Spinal cord (tissue), 10 donors: Measurements from ENCODE around the gene SLC43A1. TPM values are rescaled to one million over a fixed set of nuclear protein-coding genes. Genes with fewer than 3 reads are reported as not detected.

Experiments
- DNase-seq, 6 donors: peaks; one replicate each; pipeline versions ENCODE4 v3.0.0 to v3.0.0-alpha.2; 2013 to 2015; ENCODE audit warnings: low spot score in 6 of 6, low read depth in 4 of 6
- H3K27ac ChIP-seq: one replicate; pipeline ENCODE4 v1.5.1; 2013; ENCODE audit warnings: low read depth, low read length, control low read depth
- H3K27me3 ChIP-seq: one replicate; pipeline ENCODE4 v1.6.1; 2013; ENCODE audit warnings: low read length; ENCODE audit not compliant: control insufficient read depth, insufficient read depth
- H3K36me3 ChIP-seq: one replicate; pipeline ENCODE4 v1.6.1; 2013; ENCODE audit warnings: low read length; ENCODE audit not compliant: control insufficient read depth, insufficient read depth
- H3K4me1 ChIP-seq: one replicate; pipeline ENCODE4 v1.6.1; 2013; ENCODE audit warnings: low read length; ENCODE audit not compliant: control insufficient read depth, insufficient read depth
- H3K4me3 ChIP-seq: one replicate; pipeline ENCODE4 v1.5.1; 2013; ENCODE audit warnings: low read depth, low read length, control low read depth
- H3K9me3 ChIP-seq: one replicate; pipeline ENCODE4 v1.6.1; 2013; ENCODE audit warnings: low read length; ENCODE audit not compliant: control insufficient read depth, insufficient read depth
- WGBS: methylation state at CpG from one replicate; pipeline ENCODE4 v1.1.5; 2013; ENCODE audit warnings: missing lambda C conversion rate; ENCODE audit not compliant: insufficient coverage; 5-methylcytosine and 5-hydroxymethylcytosine counted together
- long read RNA-seq, 4 donors: transcript quantifications; one replicate each; lab custom pipeline, GENCODE V29; 2026
- polyA plus RNA-seq, 2 donors: library from polyadenylated mRNA; unstranded; fragments of 120-200 nt; gene quantifications; one replicate each; pipeline ENCODE4 v1.2.1, GENCODE V29; 2013; ENCODE audit not compliant: insufficient read length in 2 of 2
- total RNA-seq, 2 donors: library from RNA; depleted of rRNA in 1 of 2; stranded (reverse); fragments of 120-200 nt in 1 of 2; fragments of >200 nt in 1 of 2; gene quantifications; one replicate each; pipeline versions ENCODE4 v1.2.3 to v1.2.4, GENCODE V29; 2013 to 2014
- donor health status: healthy.

The SLC43A1 gene
- total RNA-seq = 10 to 100 TPM in 1 of 2 donors, 1 to 10 TPM in 1; 5.3 to 10.4 TPM
- polyA plus RNA-seq = 1 to 10 TPM; 4.0 to 6.1 TPM
- long read RNA-seq, donor 1 = 0 reads
- long read RNA-seq, donor 2, partial matches to known transcripts = 0 of 1 reads
- long read RNA-seq, donor 2, other reads (novel, unspliced or antisense) = 0 of 1 reads
- long read RNA-seq, donor 3 = 0 reads
- long read RNA-seq, donor 4, partial matches to known transcripts = 0 of 2 reads
- long read RNA-seq, donor 4, other reads (novel, unspliced or antisense) = 0 of 2 reads

- H3K27me3 ChIP-seq = peaks cover 31% of the 10 kb centered on the region
- H3K9me3 ChIP-seq = no peaks in the 10 kb centered on the region
- under 1% methylated on average over 65 of the region's 66 CpGs for WGBS
- no peaks in the 10 kb centered on the region for H3K36me3 ChIP-seq
- H3K4me1 ChIP-seq = peaks cover 23% of the 10 kb centered on the region
- DNase-seq = peak in 2 of 6 donors; percentile 25 to 51
- H3K4me3 ChIP-seq = peak within 1 kb of the TSS; percentile 56
- no peak within 1 kb of the TSS for H3K27ac ChIP-seq
These were observed at the start of gene SLC43A1 for GRCh38 chr11:57515332-57516060. TSS of gene SLC43A1 (minus strand) at chr11:57515702. CDS start at chr11:57514111, 1,591 bp downstream.

DNA sequence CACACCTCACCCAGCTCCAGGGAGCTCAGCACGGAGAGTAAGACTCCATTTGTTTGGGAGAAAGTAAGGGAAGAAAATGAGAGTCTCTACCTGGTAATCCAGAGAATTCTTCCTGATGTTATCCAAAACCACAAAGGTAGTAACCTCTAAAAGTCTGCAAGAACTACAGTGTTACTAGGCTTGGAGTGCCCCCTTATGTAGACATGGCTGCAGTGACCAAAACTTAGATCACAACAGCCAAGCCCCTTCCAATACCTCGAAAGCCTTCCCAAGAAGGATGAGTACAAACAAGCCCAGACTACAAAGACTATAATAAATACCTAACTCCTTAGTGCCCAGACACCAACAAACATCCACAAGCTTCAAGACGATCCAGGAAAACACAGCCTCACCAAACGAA, 47.1 kb upstream of the SLC43A1 start:
- H3K9me3 ChIP-seq = no peaks in the 10 kb centered on the region
- no peak for DNase-seq
- H3K27ac ChIP-seq = no peak overlapping the region
- WGBS = no CpG with 5 or more reads among the region's 4 CpGs
- no peaks in the 10 kb centered on the region for H3K27me3 ChIP-seq
- peaks cover 24% of the 10 kb centered on the region for H3K36me3 ChIP-seq
- H3K4me1 ChIP-seq = peaks cover 13% of the 10 kb centered on the region
- H3K4me3 ChIP-seq = no peak overlapping the region

- WGBS = 74% methylated on average over 3 of the region's 4 CpGs
- Histone ChIP-seq H3K4me1 (no peaks in the 10 kb centered on the region), H3K9me3 (no peaks in the 10 kb centered on the region), H3K36me3 (peaks cover 44% of the 10 kb centered on the region), H3K27me3 (no peaks in the 10 kb centered on the region), H3K27ac (no peak overlapping the region), H3K4me3 (no peak overlapping the region)
- DNase-seq = no peak
These were observed 44.6 kb upstream of the SLC43A1 start for GRCh38 chr11:57560146-57560545.

- Histone ChIP-seq H3K36me3 (peaks cover 77% of the 10 kb centered on the region), H3K9me3 (no peaks in the 10 kb centered on the region), H3K27ac (no peak overlapping the region), H3K4me3 (no peak overlapping the region), H3K4me1 (no peaks in the 10 kb centered on the region), H3K27me3 (no peaks in the 10 kb centered on the region)
- 92% methylated on average over 8 of the region's 8 CpGs for WGBS
- DNase-seq = no peak
These were observed 40.5 kb upstream of the SLC43A1 start for GRCh38 chr11:57556041-57556440.

DNA sequence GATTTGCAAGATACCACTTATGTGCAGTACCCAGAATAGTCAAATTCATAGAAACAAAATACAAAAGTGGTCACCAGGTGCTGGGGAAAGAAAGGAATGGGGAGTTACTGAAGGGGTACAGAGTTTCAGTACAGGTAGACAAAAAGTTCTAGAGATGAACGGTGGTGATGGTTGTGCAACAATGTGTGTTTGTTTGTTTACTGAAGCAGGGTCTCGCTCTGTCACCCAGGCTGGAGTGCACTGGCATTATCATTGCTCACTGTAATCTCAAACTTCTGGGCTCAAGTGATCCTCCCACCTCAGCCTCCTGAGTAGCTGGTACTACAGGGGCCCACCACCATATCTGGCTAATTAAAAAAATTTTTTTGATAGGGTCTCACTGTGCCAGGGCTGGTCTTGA, 39.9 kb upstream of the SLC43A1 start:
- 100% methylated on average over 1 of the region's 2 CpGs for WGBS
- no peak overlapping the region for H3K4me3 ChIP-seq
- no peaks in the 10 kb centered on the region for H3K9me3 ChIP-seq
- H3K27ac ChIP-seq = no peak overlapping the region
- no peaks in the 10 kb centered on the region for H3K4me1 ChIP-seq
- peaks cover 80% of the 10 kb centered on the region for H3K36me3 ChIP-seq
- no peaks in the 10 kb centered on the region for H3K27me3 ChIP-seq
- no peak for DNase-seq

DNA sequence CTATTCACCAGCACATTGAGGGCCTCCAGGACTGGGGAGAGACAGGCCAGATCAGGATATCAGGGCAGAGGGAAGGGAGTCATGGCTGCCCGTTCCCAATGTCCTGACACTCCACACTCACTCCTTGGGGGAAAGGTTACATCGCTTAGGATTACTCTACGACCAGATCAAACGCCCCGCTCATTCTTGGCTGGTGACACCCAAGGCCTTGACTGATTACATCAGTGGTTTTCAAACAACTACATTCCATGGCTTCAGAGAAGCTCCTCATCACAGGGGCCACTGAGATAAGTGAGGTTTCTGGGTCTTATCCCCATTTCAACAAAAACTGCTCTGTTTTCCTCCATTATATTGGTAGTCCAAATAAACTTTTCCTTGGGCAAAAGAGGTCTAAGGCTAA, 37.0 kb upstream of the SLC43A1 start:
- no peak overlapping the region for H3K27ac ChIP-seq
- no peak for DNase-seq
- H3K9me3 ChIP-seq = no peaks in the 10 kb centered on the region
- H3K36me3 ChIP-seq = peaks cover 78% of the 10 kb centered on the region
- WGBS = 93% methylated on average over 4 of the region's 5 CpGs
- no peaks in the 10 kb centered on the region for H3K4me1 ChIP-seq
- no peak overlapping the region for H3K4me3 ChIP-seq
- no peaks in the 10 kb centered on the region for H3K27me3 ChIP-seq

DNA sequence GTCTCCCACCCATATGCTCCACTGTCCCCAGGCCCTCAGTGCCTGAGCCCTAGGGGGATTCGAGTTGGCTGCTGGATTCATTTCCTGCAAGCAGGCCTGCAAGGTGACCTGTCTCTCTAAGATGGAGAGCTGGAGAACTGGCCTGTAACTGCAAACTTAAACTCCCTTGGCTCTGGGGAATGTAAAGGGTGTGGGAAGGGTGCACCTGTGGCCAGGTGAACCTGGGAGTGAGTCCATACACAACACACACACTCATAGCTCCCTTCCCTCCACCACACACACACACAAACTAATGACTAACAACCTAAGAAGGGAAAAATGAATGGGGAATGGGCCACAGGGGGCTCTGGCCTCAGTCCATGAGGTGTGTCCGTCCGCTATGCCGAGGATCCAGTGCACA, 36.4 kb upstream of the SLC43A1 start:
- WGBS = 98% methylated on average over 4 of the region's 4 CpGs
- no peaks in the 10 kb centered on the region for H3K9me3 ChIP-seq
- DNase-seq = no peak
- no peaks in the 10 kb centered on the region for H3K27me3 ChIP-seq
- H3K4me3 ChIP-seq = no peak overlapping the region
- peaks cover 78% of the 10 kb centered on the region for H3K36me3 ChIP-seq
- no peak overlapping the region for H3K27ac ChIP-seq
- H3K4me1 ChIP-seq = no peaks in the 10 kb centered on the region

DNA sequence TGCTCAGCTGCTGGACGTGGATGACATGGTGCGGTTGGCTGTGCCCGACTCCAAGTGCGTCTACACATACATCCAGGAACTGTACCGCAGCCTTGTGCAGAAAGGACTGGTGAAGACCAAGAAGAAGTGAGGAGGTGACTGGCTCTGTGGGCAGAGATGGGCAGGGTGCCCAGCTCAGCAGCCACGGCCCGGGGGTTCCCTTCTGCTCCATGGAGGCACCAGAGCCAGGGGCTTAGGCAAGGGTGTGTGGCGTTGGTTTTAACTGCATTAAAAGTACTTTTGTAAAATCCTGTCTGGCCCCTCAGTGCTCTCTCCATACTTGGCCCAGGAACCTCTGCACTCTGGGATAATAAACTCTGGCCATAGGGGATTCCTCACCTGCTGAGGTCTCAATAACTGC, 34.5 kb upstream of the SLC43A1 start:
- Histone ChIP-seq H3K4me1 (no peaks in the 10 kb centered on the region), H3K4me3 (no peak overlapping the region), H3K9me3 (no peaks in the 10 kb centered on the region), H3K27me3 (no peaks in the 10 kb centered on the region), H3K27ac (no peak overlapping the region), H3K36me3 (peaks cover 77% of the 10 kb centered on the region)
- 90% methylated on average over 2 of the region's 8 CpGs for WGBS
- DNase-seq = no peak

- Histone ChIP-seq H3K36me3 (peaks cover 63% of the 10 kb centered on the region), H3K27me3 (no peaks in the 10 kb centered on the region), H3K27ac (no peak overlapping the region), H3K4me3 (no peak overlapping the region), H3K9me3 (no peaks in the 10 kb centered on the region), H3K4me1 (no peaks in the 10 kb centered on the region)
- 67% methylated on average over 5 of the region's 6 CpGs for WGBS
- no peak for DNase-seq
These were observed 32.4 kb upstream of the SLC43A1 start for GRCh38 chr11:57547854-57548377.
